HEK293 (cell line): ENCODE data around the gene TANGO6.

Experiments used
- CTCF ChIP-seq: fragments of 450-650 bp; formaldehyde crosslinking; IDR thresholded peaks from 2 replicates; pipeline ENCODE4 v1.5.1; 2016; ENCODE audit warnings: missing biosample characterization, missing genetic modification characterization
- SALL2 ChIP-seq: fragments of 450-650 bp; formaldehyde crosslinking; IDR thresholded peaks from 2 replicates; pipeline ENCODE4 v1.5.0; 2017; ENCODE audit warnings: missing biosample characterization, mild to moderate bottlenecking, missing genetic modification characterization, borderline replicate concordance
- ZNF24 ChIP-seq: fragments of 450-650 bp; formaldehyde crosslinking; IDR thresholded peaks from 2 replicates; pipeline ENCODE4 v1.5.1; 2016; ENCODE audit warnings: missing biosample characterization, missing genetic modification characterization
- TF ChIP-seq, protein P1 (sequence below): fragments of 450-650 bp; formaldehyde crosslinking; IDR thresholded peaks from 2 replicates; pipeline ENCODE4 v1.5.1; 2016; ENCODE audit warnings: missing biosample characterization, missing genetic modification characterization

DNA sequence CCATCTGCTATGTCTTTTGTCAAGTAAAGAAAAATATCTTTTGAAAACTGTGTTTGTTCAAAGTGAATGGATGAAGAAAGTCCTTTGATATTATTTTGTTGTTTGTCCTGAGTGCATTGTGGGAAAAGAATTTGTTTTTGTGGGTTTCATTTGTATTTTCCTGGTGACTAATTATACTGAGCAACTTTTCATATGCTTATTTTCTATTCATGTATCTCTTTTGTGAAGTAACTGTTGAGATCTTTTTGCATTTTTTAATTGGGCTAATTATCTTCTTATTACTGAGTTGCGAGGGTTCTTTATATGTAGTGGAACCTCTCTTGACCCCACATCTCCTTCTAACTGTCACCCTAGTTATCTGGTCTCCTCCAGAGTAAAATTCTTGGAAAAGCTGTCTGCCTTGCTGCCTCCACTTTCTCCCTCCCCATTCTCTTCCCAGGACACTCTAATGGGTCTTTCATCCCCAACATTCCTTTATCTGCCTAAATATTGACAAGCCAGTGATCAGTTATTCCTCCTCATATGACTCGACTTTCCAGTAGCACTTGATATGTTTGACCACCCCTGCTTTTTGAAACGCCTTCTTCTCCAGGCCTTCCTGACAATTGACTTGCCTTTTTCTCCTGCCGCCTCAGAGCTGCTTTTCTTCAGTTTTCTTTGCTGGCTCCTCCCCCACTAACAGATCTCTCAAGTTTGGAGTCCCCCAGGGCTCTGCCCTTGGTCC is 144.6 kb downstream of the TANGO6 start:
- TF ChIP-seq CTCF (tag by site-specific recombination) (no peak), SALL2 (tag by site-specific recombination) (no peak), ZNF24 (tag by site-specific recombination) (no peak)
- TF ChIP-seq, protein P1, sequence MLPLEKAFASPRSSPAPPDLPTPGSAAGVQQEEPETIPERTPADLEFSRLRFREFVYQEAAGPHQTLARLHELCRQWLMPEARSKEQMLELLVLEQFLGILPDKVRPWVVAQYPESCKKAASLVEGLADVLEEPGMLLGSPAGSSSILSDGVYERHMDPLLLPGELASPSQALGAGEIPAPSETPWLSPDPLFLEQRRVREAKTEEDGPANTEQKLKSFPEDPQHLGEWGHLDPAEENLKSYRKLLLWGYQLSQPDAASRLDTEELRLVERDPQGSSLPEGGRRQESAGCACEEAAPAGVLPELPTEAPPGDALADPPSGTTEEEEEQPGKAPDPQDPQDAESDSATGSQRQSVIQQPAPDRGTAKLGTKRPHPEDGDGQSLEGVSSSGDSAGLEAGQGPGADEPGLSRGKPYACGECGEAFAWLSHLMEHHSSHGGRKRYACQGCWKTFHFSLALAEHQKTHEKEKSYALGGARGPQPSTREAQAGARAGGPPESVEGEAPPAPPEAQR (tag by site-specific recombination): no peak
